Measurements from ENCODE around the gene SMCO2. TPM values are rescaled to one million over a fixed set of nuclear protein-coding genes. Genes with fewer than 3 reads are reported as not detected.

The SMCO2 gene
- total and polyA plus RNA-seq, 2 of the 4 experiments (the other 2 are of a cell fraction): 0.19 TPM; not detected in 1

- dilution Hi-C loops (cut with HindIII; ENCODE audit: low sequenced_read_pairs, unreplicated experiment): no loop called here
- no peak overlapping the region for H3K56ac ChIP-seq (ENCODE audit: extremely low read depth, insufficient read depth, low read length)
- H3K4me2 ChIP-seq (ENCODE audit: low read depth, low read length): no peak overlapping the region
- no peaks in the 10 kb centered on the region for H3K27me3 ChIP-seq (ENCODE audit: control insufficient read depth, insufficient read depth, low read length)
- no peak overlapping the region for H2BK120ac ChIP-seq (ENCODE audit: low read depth, low read length)
- H2BK20ac ChIP-seq (ENCODE audit: low read depth, low read length): no peak overlapping the region
- CTCF ChIA-PET: interaction anchor here (0.8 kb wide), 1 partner anchor 24 kb away, joined by 4 read pairs; no protein-coding TSS in a partner anchor
- H3K14ac ChIP-seq (replicated peaks; ENCODE audit: low read depth, low read length): no peak overlapping the region
- WGBS, 2 experiments (ENCODE audit: extremely low coverage in 2 of 2, insufficient read length in 1 of 2): 77% methylated on average over 3 of the region's 5 CpGs; no CpG with 5 or more reads in 1 of the 2 experiments
- peaks cover 8% of the 10 kb centered on the region for H3K9me1 ChIP-seq (ENCODE audit: insufficient read depth, low read length)
- H4K20me1 ChIP-seq (ENCODE audit: insufficient read depth, low read length): no peaks in the 10 kb centered on the region
- no peak overlapping the region for H2AFZ ChIP-seq (replicated peaks; ENCODE audit: low read length, poor library complexity)
- no peak for ATAC-seq (ENCODE audit: low read depth)
- no peak overlapping the region for H3K18ac ChIP-seq (ENCODE audit: low read depth, low read length)
- H3K79me1 ChIP-seq (ENCODE audit: low read depth in 1 of 2, low read length in 2 of 2): no peaks in the 10 kb centered on the region
- no peak overlapping the region for H4K91ac ChIP-seq (ENCODE audit: insufficient read depth, low read depth, low read length)
- TF ChIP-seq FOS (IDR thresholded peaks at IDR 0.05; ENCODE audit: low read depth, low read length) (no peak), BHLHE40 (IDR thresholded peaks at IDR 0.05; ENCODE audit: low read depth, low read length) (no peak)
- H2AK5ac ChIP-seq (ENCODE audit: low read depth, low read length): no peak overlapping the region
- in situ Hi-C loops (cut with MboI; ENCODE audit: low sequenced_read_pairs): no loop called here
- no peak for DNase-seq
- H3K4ac ChIP-seq (ENCODE audit: low read depth, low read length): no peak overlapping the region
- POLR2A ChIA-PET (ENCODE audit: unreplicated experiment): no interaction called here
- H2AK9ac ChIP-seq (replicated peaks; ENCODE audit: low read depth, low read length, poor library complexity): no peak overlapping the region
- no peak overlapping the region for H2BK15ac ChIP-seq (ENCODE audit: low read depth, low read length)
- no peak overlapping the region for H3K4me3 ChIP-seq (ENCODE audit: insufficient read depth, low read depth, low read length)
- BruUV-seq (replicated peaks): no TSS peak
- no peak overlapping the region for H3K9ac ChIP-seq (ENCODE audit: low read depth, low read length)
- 0 out of 2 replicates have a peak, but pooled peaks cover 3% of the 10 kb centered on the region for H3K36me3 ChIP-seq (ENCODE audit: control insufficient read depth, insufficient read depth, low read length)
- H4K8ac ChIP-seq (ENCODE audit: low read depth in 2 of 2, low read length in 2 of 2): no peak overlapping the region
- H3K23ac ChIP-seq (ENCODE audit: low read depth, low read length): no peak overlapping the region
- H2BK5ac ChIP-seq (ENCODE audit: low read depth, low read length, poor library complexity, severe bottlenecking): no peak overlapping the region
- no peaks in the 10 kb centered on the region; the same call in 1 of the 2 replicates for H3K9me3 ChIP-seq (ENCODE audit: control insufficient read depth, insufficient read depth, low read length)
- intact Hi-C loops (cut with micrococcal nuclease): no loop called here
- H3K27ac ChIP-seq (ENCODE audit: insufficient read depth, low read length): no peak overlapping the region
- H4K5ac ChIP-seq (ENCODE audit: low read depth, low read length): no peak overlapping the region
- H3K4me1 ChIP-seq (ENCODE audit: control insufficient read depth, insufficient read depth, low read length): no peaks in the 10 kb centered on the region
Observed at GRCh38 chr12:27400856-27401354, 45.6 kb upstream of the SMCO2 start.
